Heart left ventricle (tissue), 16 donors: Measurements from ENCODE around the gene HLCS. TPM values are rescaled to one million over a fixed set of nuclear protein-coding genes. Genes with fewer than 3 reads are reported as not detected.
A peak's percentile ranks its signal among the peaks of the same experiment; 100 is the strongest.

Source experiments
- ATAC-seq, 4 donors: fragments of 200-7000 bp; cut with Tn5 transposase; one replicate each; pipeline ENCODE4 v1.9.1; 2020 to 2022; ENCODE audit warnings: moderate library complexity in 4 of 4, mild to moderate bottlenecking in 3 of 4, moderate number of reproducible peaks in 1 of 4
- DNase-seq, 5 donors: peaks; one replicate each; pipeline ENCODE4 v3.0.0-alpha.2; 2020
- H3K27ac ChIP-seq, 12 donors: fragments of 200-600 bp; sonication (generic) in 4 of 12; one replicate each; pipeline versions ENCODE4 v1.5.0 to v1.8.0; 2016 to 2022; ENCODE audit warnings: mild to moderate bottlenecking in 2 of 12
- H3K27me3 ChIP-seq, 9 donors: fragments of 200-600 bp; sonication (generic) in 2 of 9; one replicate each; pipeline versions ENCODE4 v1.5.1 to v1.8.0; 2016 to 2022; ENCODE audit warnings: mild to moderate bottlenecking in 3 of 9
- H3K36me3 ChIP-seq, 9 donors: fragments of 200-600 bp; sonication (generic) in 2 of 9; one replicate each; pipeline versions ENCODE4 v1.5.0 to v1.8.0; 2018 to 2022; ENCODE audit warnings: mild to moderate bottlenecking in 2 of 9
- H3K4me1 ChIP-seq, 12 donors: fragments of 200-600 bp; sonication (generic) in 4 of 12; one replicate each; pipeline versions ENCODE4 v1.5.0 to v1.8.0; 2016 to 2022; ENCODE audit warnings: mild to moderate bottlenecking in 3 of 12
- H3K4me3 ChIP-seq, 12 donors: fragments of 200-600 bp; sonication (generic) in 4 of 12; one replicate each; pipeline versions ENCODE4 v1.5.0 to v1.8.0; 2017 to 2022; ENCODE audit warnings: mild to moderate bottlenecking in 9 of 12, moderate library complexity in 4 of 12
- H3K9me3 ChIP-seq, 12 donors: fragments of 200-600 bp; sonication (generic) in 4 of 12; one replicate each; pipeline versions ENCODE4 v1.5.0 to v1.8.0; 2016 to 2022; ENCODE audit warnings: mild to moderate bottlenecking in 1 of 12
- CTCF ChIP-seq, 12 donors: fragments of 200-600 bp; sonication (generic) in 4 of 12; IDR thresholded peaks; one replicate each; pipeline versions ENCODE4 v1.5.0 to v1.8.0; 2018 to 2022; ENCODE audit warnings: antibody characterized with exemption in 12 of 12, mild to moderate bottlenecking in 5 of 12
- POLR2A ChIP-seq, 2 donors: fragments of 450-650 bp; IDR thresholded peaks; one replicate each; pipeline ENCODE4 v1.6.1; 2017; ENCODE audit warnings: antibody characterized with exemption in 2 of 2, mild to moderate bottlenecking in 2 of 2, moderate library complexity in 2 of 2
- WGBS, 4 donors: extraction: QIAGEN DNeasy Blood & Tissue Kit in 2 of 4; methylation state at CpG; one replicate each; pipeline versions ENCODE4 v1.1.5 to v1.1.7; 2013 to 2018; 5-methylcytosine and 5-hydroxymethylcytosine counted together
- intact Hi-C, 10 donors: fragments of 100-400 bp; cut with DNase I; formaldehyde crosslinking; loops; one replicate each; pipeline versions ENCODE4 v1.11.1 to v1.14.2; 2022
- polyA plus RNA-seq, 2 donors: library from polyadenylated mRNA; stranded (reverse); fragments of 200-250 nt; gene quantifications; one replicate each; pipeline ENCODE4 v1.2.3, GENCODE V29; 2013
- total RNA-seq, 9 donors: library from RNA; depleted of rRNA in 2 of 9; stranded (reverse); fragments of >200 nt in 2 of 9; fragmentation: NEBNext Ultra II Directional in 3 of 9; extraction: Animal tissue kit (Norgen Biotek cat#: 25700) in 3 of 9; gene quantifications; one replicate each; pipeline versions ENCODE4 v1.1.0 to v1.2.4, GENCODE V29; 2016 to 2023
- donor health status: ischemic (EF 13 %, LVEDD 7.1; RV severe dilation, severe dysfunction).
- donor health status: healthy with polysubstance abuse.
- donor health status: DM: no; HTN: yes; CAD: no.
- donor health status: DM: no; HTN: no; CAD: no.
- donor health status: ischemic (EF 25% LVEDD 6.9; RV normal size, moderate dysfunction).
- donor health status: ischemic (EF 25% LVEDD 5.7; RV mildly dilated, moderate dysfunction).
- donor health status: healthy.
- donor health status: DM: yes; HTN: yes; CAD: no.
- donor health status: ischemic (EF 35%, LVEDD 5.7; RV mildly dilated, moderate dysfunction).
- donor health status: nonischemic (EF 11% LVEDD 7.7; RV severe dilation, severe dysfunction).
- donor health status: DM: yes; HTN: yes; CAD: no.
- donor health status: PGD.
- donor health status: ischemic (EF 29% LVEDD 5.4; RV normal size, mild dysfunction).
- donor health status: nonischemic (EF 23%, LVEDD 6.1; RV moderate dilation, normal function).

HLCS gene
- total and polyA plus RNA-seq, 11 donors = 1.8 to 15.2 (median 6.2) TPM

- WGBS, 4 donors = 83 to 94% (median 89%) methylated on average over 13 to 14 of the region's 14 CpGs
- Histone ChIP-seq H3K27ac (no peak overlapping the region), H3K27me3 (peaks cover 0 to 40% (median 0%) of the 10 kb centered on the region in 9 donors), H3K9me3 (no peaks in the 10 kb centered on the region), H3K36me3 (no peaks in the 10 kb centered on the region), H3K4me1 (no peaks in the 10 kb centered on the region), H3K4me3 (no peak overlapping the region)
- intact Hi-C loops = no loop called here
- ATAC-seq (no peak), DNase-seq (no peak)
- no peak for TF ChIP-seq CTCF (IDR thresholded peaks at IDR 0.05)
- TF ChIP-seq POLR2A (IDR thresholded peaks at IDR 0.05) = no peak
These were observed 237.9 kb downstream of the HLCS start for GRCh38 chr21:36728371-36729111.

GRCh38 chr21:36727866-36728265, 238.6 kb downstream of the HLCS start:
- DNase-seq (peak in 1 of 5 donors; percentile 3), ATAC-seq (no peak)
- TF ChIP-seq POLR2A (IDR thresholded peaks at IDR 0.05) (no peak), CTCF (IDR thresholded peaks at IDR 0.05) (no peak)
- H3K4me1 ChIP-seq = no peaks in the 10 kb centered on the region
- 60 to 89% (median 68%) methylated on average over 2 to 6 of the region's 6 CpGs for WGBS, 4 donors
- no peaks in the 10 kb centered on the region for H3K9me3 ChIP-seq
- H3K4me3 ChIP-seq = no peak overlapping the region
- no peak overlapping the region for H3K27ac ChIP-seq
- intact Hi-C loops = no loop called here
- peaks cover 0 to 44% (median 0%) of the 10 kb centered on the region in 9 donors for H3K27me3 ChIP-seq
- H3K36me3 ChIP-seq = no peaks in the 10 kb centered on the region

- TF ChIP-seq POLR2A (IDR thresholded peaks at IDR 0.05) (no peak), CTCF (IDR thresholded peaks at IDR 0.05) (no peak)
- Histone ChIP-seq H3K27me3 (peaks cover 0 to 40% (median 0%) of the 10 kb centered on the region in 9 donors), H3K4me3 (no peak overlapping the region), H3K27ac (no peak overlapping the region), H3K9me3 (no peaks in the 10 kb centered on the region), H3K36me3 (no peaks in the 10 kb centered on the region), H3K4me1 (no peaks in the 10 kb centered on the region)
- intact Hi-C loops = no loop called here
- no peak for DNase-seq
- no peak for ATAC-seq
- 93 to 99% (median 96%) methylated on average over 12 of the region's 12 CpGs for WGBS, 4 donors
These were observed 240.6 kb downstream of the HLCS start for GRCh38 chr21:36725793-36726386.

- 75 to 84% (median 80%) methylated on average over 3 of the region's 3 CpGs for WGBS, 4 donors
- no peaks in the 10 kb centered on the region for H3K36me3 ChIP-seq
- peaks cover 0 to 40% (median 2%) of the 10 kb centered on the region in 9 donors for H3K27me3 ChIP-seq
- no peaks in the 10 kb centered on the region for H3K4me1 ChIP-seq
- ATAC-seq = no peak
- H3K27ac ChIP-seq = no peak overlapping the region
- TF ChIP-seq POLR2A (IDR thresholded peaks at IDR 0.05) (no peak), CTCF (IDR thresholded peaks at IDR 0.05) (no peak)
- no peak for DNase-seq
- H3K9me3 ChIP-seq = no peaks in the 10 kb centered on the region
- no peak overlapping the region for H3K4me3 ChIP-seq
- intact Hi-C loops = no loop called here
These were observed 241.8 kb downstream of the HLCS start for GRCh38 chr21:36724660-36725059.
